Uterus (tissue), 4 donors: ENCODE measurements around the gene ADH6. TPM values are rescaled to one million over a fixed set of nuclear protein-coding genes. Genes with fewer than 3 reads are reported as not detected.

Source experiments
- DNase-seq, 2 donors: peaks; one replicate each; pipeline ENCODE4 v3.0.0-alpha.2; 2019 to 2020
- H3K27ac ChIP-seq, 2 donors: fragments of 200-600 bp; sonication (generic); 1 replicate in 1 of 2; 2 replicates in 1 of 2; pipeline ENCODE4 v1.5.1; 2016 to 2018
- H3K27me3 ChIP-seq, 2 donors: fragments of 200-600 bp; sonication (generic); one replicate each; pipeline ENCODE4 v1.5.1; 2018 to 2019; ENCODE audit warnings: control low read depth in 1 of 2
- H3K36me3 ChIP-seq, 2 donors: fragments of 200-600 bp; sonication (generic); one replicate each; pipeline ENCODE4 v1.5.1; 2019; ENCODE audit warnings: control low read depth in 1 of 2
- H3K4me1 ChIP-seq, 2 donors: fragments of 200-600 bp; sonication (generic); one replicate each; pipeline ENCODE4 v1.5.1; 2018 to 2019; ENCODE audit warnings: control low read depth in 1 of 2
- H3K4me3 ChIP-seq, 2 donors: fragments of 200-600 bp; sonication (generic); 1 replicate in 1 of 2; 2 replicates in 1 of 2; pipeline ENCODE4 v1.5.1; 2018 to 2019; ENCODE audit warnings: mild to moderate bottlenecking in 1 of 2
- H3K9me3 ChIP-seq, 2 donors: fragments of 200-600 bp; sonication (generic); one replicate each; pipeline ENCODE4 v1.5.1; 2019; ENCODE audit warnings: control low read depth in 1 of 2
- CTCF ChIP-seq, 4 experiments: fragments of 200-600 bp in 2 of 4; fragments of 450-650 bp in 2 of 4; sonication (generic) in 2 of 4; IDR thresholded peaks; one replicate each; pipeline ENCODE4 v1.5.1; 2016 to 2019; ENCODE audit warnings: antibody characterized with exemption in 4 of 4, mild to moderate bottlenecking in 2 of 4, moderate library complexity in 1 of 4
- POLR2A ChIP-seq, 2 donors: fragments of 450-650 bp; IDR thresholded peaks; one replicate each; pipeline ENCODE4 v1.6.1; 2016; ENCODE audit warnings: antibody characterized with exemption in 2 of 2, mild to moderate bottlenecking in 1 of 2, moderate library complexity in 1 of 2
- intact Hi-C: fragments of 100-400 bp; cut with DNase I; formaldehyde crosslinking; loops from one replicate; pipeline ENCODE4 v1.15.1; 2023; ENCODE audit warnings: low total_unique reads
- total RNA-seq, 4 donors: library from RNA; depleted of rRNA in 3 of 4; stranded (reverse); fragments of >200 nt in 3 of 4; gene quantifications; one replicate each; pipeline versions ENCODE4 v1.1.0 to v1.2.4, GENCODE V29; 2014 to 2023
- donor health status: DM: yes; HTN: yes; CAD: no.

The ADH6 gene
- total RNA-seq, 4 donors from 2014 or later: 3.4 TPM; not detected in 3

GRCh38 chr4:99205153-99205979 is 13.7 kb downstream of the ADH6 start:
- peaks cover 0 to 16% of the 10 kb centered on the region in 2 donors for H3K4me1 ChIP-seq
- intact Hi-C loops: no loop called here
- H3K27me3 ChIP-seq: no peaks in the 10 kb centered on the region
- no peaks in the 10 kb centered on the region for H3K36me3 ChIP-seq
- no peak overlapping the region for H3K4me3 ChIP-seq
- no peak for TF ChIP-seq CTCF (IDR thresholded peaks at IDR 0.05)
- no peak for TF ChIP-seq POLR2A (IDR thresholded peaks at IDR 0.05)
- peak; percentile 29 to 60 for DNase-seq
- no peaks in the 10 kb centered on the region for H3K9me3 ChIP-seq
- H3K27ac ChIP-seq: peak overlapping the region; percentile 10 to 44

DNA sequence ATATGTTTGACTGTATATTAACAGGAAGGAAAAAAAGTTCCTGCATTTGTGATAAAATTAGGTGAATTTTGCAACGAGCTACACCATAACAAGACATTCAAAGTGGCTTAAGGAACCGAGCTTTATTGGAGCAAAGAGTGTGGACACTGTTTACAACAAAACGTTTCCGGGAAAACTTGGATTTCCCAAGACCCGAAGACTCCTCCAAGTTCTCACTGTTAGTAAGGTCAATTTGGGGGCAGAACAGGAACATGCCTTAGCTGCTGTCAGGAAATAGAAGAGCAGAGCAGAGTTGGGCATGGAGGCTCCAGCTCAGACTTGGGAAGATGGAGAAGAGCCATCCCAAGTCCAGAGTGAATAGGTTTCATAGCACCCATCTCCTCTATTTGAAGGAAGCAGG is 16.5 kb downstream of the ADH6 start:
- Histone ChIP-seq H3K36me3 (no peaks in the 10 kb centered on the region), H3K9me3 (no peaks in the 10 kb centered on the region), H3K27ac (peak overlapping the region; percentile 69 to 79), H3K4me1 (peaks cover 0 to 16% of the 10 kb centered on the region in 2 donors), H3K4me3 (no peak overlapping the region), H3K27me3 (no peaks in the 10 kb centered on the region)
- TF ChIP-seq POLR2A (IDR thresholded peaks at IDR 0.05) (no peak), CTCF (IDR thresholded peaks at IDR 0.05) (no peak)
- DNase-seq: peak; percentile 41 to 66
- intact Hi-C loops: no loop called here

- intact Hi-C loops: no loop called here
- no peak overlapping the region for H3K4me3 ChIP-seq
- DNase-seq: no peak
- TF ChIP-seq CTCF (IDR thresholded peaks at IDR 0.05) (no peak), POLR2A (IDR thresholded peaks at IDR 0.05) (no peak)
- peaks cover 0 to 16% of the 10 kb centered on the region in 2 donors for H3K4me1 ChIP-seq
- H3K27ac ChIP-seq: peak overlapping the region; percentile 69 to 79
- no peaks in the 10 kb centered on the region for H3K9me3 ChIP-seq
- H3K36me3 ChIP-seq: no peaks in the 10 kb centered on the region
- H3K27me3 ChIP-seq: no peaks in the 10 kb centered on the region
Observed at GRCh38 chr4:99202094-99202493, 17.0 kb downstream of the ADH6 start.

- no peak for DNase-seq
- peak overlapping the region; percentile 69 to 79 for H3K27ac ChIP-seq
- H3K4me3 ChIP-seq: no peak overlapping the region
- peaks cover 0 to 16% of the 10 kb centered on the region in 2 donors for H3K4me1 ChIP-seq
- no peaks in the 10 kb centered on the region for H3K9me3 ChIP-seq
- intact Hi-C loops: no loop called here
- no peak for TF ChIP-seq POLR2A (IDR thresholded peaks at IDR 0.05)
- peak in 3 of 4 experiments; percentile 14 to 26 (median 20) for TF ChIP-seq CTCF (IDR thresholded peaks at IDR 0.05)
- H3K27me3 ChIP-seq: no peaks in the 10 kb centered on the region
- no peaks in the 10 kb centered on the region for H3K36me3 ChIP-seq
Observed at GRCh38 chr4:99201690-99202089, 17.4 kb downstream of the ADH6 start.

GRCh38 chr4:99200138-99200537 is 18.9 kb downstream of the ADH6 start:
- H3K27me3 ChIP-seq: no peaks in the 10 kb centered on the region
- no peaks in the 10 kb centered on the region for H3K9me3 ChIP-seq
- no peak overlapping the region for H3K4me3 ChIP-seq
- DNase-seq: no peak
- no peak overlapping the region for H3K27ac ChIP-seq
- TF ChIP-seq POLR2A (IDR thresholded peaks at IDR 0.05) (no peak), CTCF (IDR thresholded peaks at IDR 0.05) (no peak)
- no peaks in the 10 kb centered on the region for H3K36me3 ChIP-seq
- intact Hi-C loops: no loop called here
- peaks cover 0 to 12% of the 10 kb centered on the region in 2 donors for H3K4me1 ChIP-seq
